Measurements from ENCODE around the gene NUDC. TPM values are rescaled to one million over a fixed set of nuclear protein-coding genes. Genes with fewer than 3 reads are reported as not detected.

The NUDC gene
- total and polyA plus RNA-seq, 9 of the 15 experiments (the other 6 are each of a cell fraction or from before 2014, with no cell fraction given) = 9.8 to 234 (median 149) TPM

- TF ChIP-seq, protein P1, sequence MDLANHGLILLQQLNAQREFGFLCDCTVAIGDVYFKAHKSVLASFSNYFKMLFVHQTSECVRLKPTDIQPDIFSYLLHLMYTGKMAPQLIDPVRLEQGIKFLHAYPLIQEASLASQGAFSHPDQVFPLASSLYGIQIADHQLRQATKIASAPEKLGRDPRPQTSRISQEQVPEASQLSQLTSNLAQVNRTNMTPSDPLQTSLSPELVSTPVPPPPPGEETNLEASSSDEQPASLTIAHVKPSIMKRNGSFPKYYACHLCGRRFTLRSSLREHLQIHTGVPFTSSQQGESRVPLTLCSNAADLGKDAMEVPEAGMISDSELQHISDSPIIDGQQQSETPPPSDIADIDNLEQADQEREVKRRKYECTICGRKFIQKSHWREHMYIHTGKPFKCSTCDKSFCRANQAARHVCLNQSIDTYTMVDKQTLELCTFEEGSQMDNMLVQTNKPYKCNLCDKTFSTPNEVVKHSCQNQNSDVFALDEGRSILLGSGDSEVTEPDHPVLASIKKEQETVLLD (IDR thresholded peaks at IDR 0.05) = no peak
- TF ChIP-seq YY1 (IDR thresholded peaks at IDR 0.05; ENCODE audit: borderline replicate concordance in 1 of 3, control insufficient read depth in 1 of 3, extremely low read depth in 1 of 3, insufficient read depth in 3 of 3, insufficient read length in 1 of 3, insufficient replicate concordance in 2 of 3, low read depth in 1 of 3, low read length in 2 of 3) (no peak), ZNF395 (CRISPR knock-in tag; IDR thresholded peaks at IDR 0.05) (no peak), ZNF780A (CRISPR knock-in tag; IDR thresholded peaks at IDR 0.05) (no peak), NFIX (CRISPR knock-in tag; IDR thresholded peaks at IDR 0.05; ENCODE audit: low read depth) (no peak), ZNF311 (CRISPR knock-in tag; IDR thresholded peaks at IDR 0.05) (no peak), HDAC8 (tag; IDR thresholded peaks at IDR 0.05) (no peak), ZBTB8A (IDR thresholded peaks at IDR 0.05; ENCODE audit: partially characterized antibody) (no peak), ARID3A (IDR thresholded peaks at IDR 0.05; ENCODE audit: borderline replicate concordance, low read depth, low read length) (no peak), NCOA6 (IDR thresholded peaks at IDR 0.05) (no peak), ZNF583 (CRISPR knock-in tag; IDR thresholded peaks at IDR 0.05) (peak; percentile 85), HLTF (IDR thresholded peaks at IDR 0.05) (no peak), MAX (CRISPR knock-in tag; IDR thresholded peaks at IDR 0.05) (peak; percentile 75), TAF9B (IDR thresholded peaks at IDR 0.05; ENCODE audit: partially characterized antibody) (no peak)
- TF ChIP-seq, protein P2, sequence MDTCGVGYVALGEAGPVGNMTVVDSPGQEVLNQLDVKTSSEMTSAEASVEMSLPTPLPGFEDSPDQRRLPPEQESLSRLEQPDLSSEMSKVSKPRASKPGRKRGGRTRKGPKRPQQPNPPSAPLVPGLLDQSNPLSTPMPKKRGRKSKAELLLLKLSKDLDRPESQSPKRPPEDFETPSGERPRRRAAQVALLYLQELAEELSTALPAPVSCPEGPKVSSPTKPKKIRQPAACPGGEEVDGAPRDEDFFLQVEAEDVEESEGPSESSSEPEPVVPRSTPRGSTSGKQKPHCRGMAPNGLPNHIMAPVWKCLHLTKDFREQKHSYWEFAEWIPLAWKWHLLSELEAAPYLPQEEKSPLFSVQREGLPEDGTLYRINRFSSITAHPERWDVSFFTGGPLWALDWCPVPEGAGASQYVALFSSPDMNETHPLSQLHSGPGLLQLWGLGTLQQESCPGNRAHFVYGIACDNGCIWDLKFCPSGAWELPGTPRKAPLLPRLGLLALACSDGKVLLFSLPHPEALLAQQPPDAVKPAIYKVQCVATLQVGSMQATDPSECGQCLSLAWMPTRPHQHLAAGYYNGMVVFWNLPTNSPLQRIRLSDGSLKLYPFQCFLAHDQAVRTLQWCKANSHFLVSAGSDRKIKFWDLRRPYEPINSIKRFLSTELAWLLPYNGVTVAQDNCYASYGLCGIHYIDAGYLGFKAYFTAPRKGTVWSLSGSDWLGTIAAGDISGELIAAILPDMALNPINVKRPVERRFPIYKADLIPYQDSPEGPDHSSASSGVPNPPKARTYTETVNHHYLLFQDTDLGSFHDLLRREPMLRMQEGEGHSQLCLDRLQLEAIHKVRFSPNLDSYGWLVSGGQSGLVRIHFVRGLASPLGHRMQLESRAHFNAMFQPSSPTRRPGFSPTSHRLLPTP (IDR thresholded peaks at IDR 0.05; ENCODE audit: borderline replicate concordance, extremely low read depth, insufficient read length) = no peak
Observed at GRCh38 chr1:26913754-26914619, 7.6 kb upstream of the NUDC start, which contains the start of gene NR0B2 (continued).
